Caco-2 (cell line): ENCODE measurements around the gene ZBTB16. TPM values are rescaled to one million over a fixed set of nuclear protein-coding genes. Genes with fewer than 3 reads are reported as not detected.
A peak's percentile ranks its signal among the peaks of the same experiment; 100 is the strongest.

Experiments used
- BruUV-seq: library from RNA; stranded (reverse); fragments of 400-500 nt; replicated peaks from 2 replicates; lab custom pipeline; 2021; lab: Mats Ljungman, UMichigan
- CTCF ChIA-PET: fragments of 300-600 bp; sonication (Branson Sonifier 250); formaldehyde crosslinking; loops from one replicate; lab custom pipeline; 2022; ENCODE audit warnings: antibody characterized with exemption; lab: Charles Lee
- POLR2A ChIA-PET: fragments of 300-600 bp; sonication (Branson Sonifier 250); formaldehyde crosslinking; loops from one replicate; lab custom pipeline; 2022; ENCODE audit warnings: antibody characterized with exemption; lab: Charles Lee
- DNase-seq, 2 experiments: peaks; one replicate each; pipeline versions ENCODE4 v3.0.0 to v3.0.0-alpha.2; 2020 to 2022
- H3K27me3 ChIP-seq: replicated peaks from 2 replicates; pipeline ENCODE4 v1.6.0; 2011; ENCODE audit warnings: low read length; ENCODE audit not compliant: control insufficient read depth, insufficient read depth
- H3K36me3 ChIP-seq: 2 replicates; pipeline ENCODE4 v1.5.1; 2011; ENCODE audit warnings: low read length; ENCODE audit not compliant: control insufficient read depth, insufficient read depth
- H3K4me1 ChIP-seq: fragments of 250-450 bp; sonication (Bioruptor Pico); 2 replicates; pipeline ENCODE4 v1.5.1; 2020; ENCODE audit warnings: mild to moderate bottlenecking
- H3K4me3 ChIP-seq: 2 replicates; pipeline ENCODE4 v1.5.1; 2011; ENCODE audit warnings: low read depth, mild to moderate bottlenecking, control low read depth, low read length
- H3K9me3 ChIP-seq: fragments of 250-450 bp; sonication (Bioruptor Pico); 2 replicates; pipeline ENCODE4 v1.5.1; 2020; ENCODE audit warnings: mild to moderate bottlenecking, moderate library complexity
- H3K27ac Mint-ChIP-seq: one replicate; pipeline ENCODE4 v1.8.0; 2022; ENCODE audit warnings: mixed read lengths; ENCODE audit not compliant: unreplicated experiment
- H3K27me3 Mint-ChIP-seq: one replicate; pipeline ENCODE4 v1.8.0; 2022; ENCODE audit warnings: mixed read lengths; ENCODE audit not compliant: insufficient read depth, unreplicated experiment
- H3K36me3 Mint-ChIP-seq: one replicate; pipeline ENCODE4 v1.8.0; 2022; ENCODE audit warnings: mild to moderate bottlenecking, mixed read lengths; ENCODE audit not compliant: insufficient read depth, unreplicated experiment
- H3K4me1 Mint-ChIP-seq: one replicate; pipeline ENCODE4 v1.8.0; 2022; ENCODE audit warnings: low read depth, mixed read lengths; ENCODE audit not compliant: unreplicated experiment
- H3K4me3 Mint-ChIP-seq: one replicate; pipeline ENCODE4 v1.8.0; 2022; ENCODE audit warnings: mild to moderate bottlenecking, moderate library complexity, mixed read lengths; ENCODE audit not compliant: unreplicated experiment
- H3K9me3 Mint-ChIP-seq: one replicate; pipeline ENCODE4 v1.8.0; 2022; ENCODE audit warnings: mixed read lengths; ENCODE audit not compliant: unreplicated experiment
- intact Hi-C: fragments of 100-400 bp; cut with micrococcal nuclease; formaldehyde crosslinking; loops from one replicate; pipeline ENCODE4 v1.10.0; 2022; ENCODE audit not compliant: unreplicated experiment
- total RNA-seq: library from RNA; stranded (reverse); gene quantifications from 2 replicates; pipeline ENCODE4 v1.2.3, GENCODE V29; 2022
- TF ChIP-seq, protein P1 (sequence below), 2 experiments: fragments of 200-600 bp in 1 of 2; IDR thresholded peaks; 1 replicate in 1 of 2; 2 replicates in 1 of 2; pipeline versions ENCODE4 v1.5.1 to v1.8.0; 2011 to 2022; ENCODE audit warnings: antibody characterized with exemption in 1 of 2, control low read depth in 1 of 2, inconsistent platforms in 1 of 2, low read depth in 1 of 2, low read length in 1 of 2, mild to moderate bottlenecking in 1 of 2, moderate library complexity in 1 of 2; ENCODE audit not compliant: insufficient read depth in 1 of 2, severe bottlenecking in 1 of 2, unreplicated experiment in 1 of 2

Gene ZBTB16
- total RNA-seq, 1 experiment from 2014 or later, result 12.7 TPM

DNA sequence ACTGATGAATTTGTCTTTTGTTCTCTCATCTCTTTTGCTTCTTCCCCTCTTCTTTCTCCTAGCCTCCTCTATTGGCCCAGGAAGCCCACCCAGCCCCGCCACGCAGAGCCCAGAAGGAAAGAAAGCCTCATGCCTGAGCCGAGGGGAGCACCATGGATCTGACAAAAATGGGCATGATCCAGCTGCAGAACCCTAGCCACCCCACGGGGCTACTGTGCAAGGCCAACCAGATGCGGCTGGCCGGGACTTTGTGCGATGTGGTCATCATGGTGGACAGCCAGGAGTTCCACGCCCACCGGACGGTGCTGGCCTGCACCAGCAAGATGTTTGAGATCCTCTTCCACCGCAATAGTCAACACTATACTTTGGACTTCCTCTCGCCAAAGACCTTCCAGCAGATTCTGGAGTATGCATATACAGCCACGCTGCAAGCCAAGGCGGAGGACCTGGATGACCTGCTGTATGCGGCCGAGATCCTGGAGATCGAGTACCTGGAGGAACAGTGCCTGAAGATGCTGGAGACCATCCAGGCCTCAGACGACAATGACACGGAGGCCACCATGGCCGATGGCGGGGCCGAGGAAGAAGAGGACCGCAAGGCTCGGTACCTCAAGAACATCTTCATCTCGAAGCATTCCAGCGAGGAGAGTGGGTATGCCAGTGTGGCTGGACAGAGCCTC lies 3.8 kb downstream of the ZBTB16 start:
- Mint-ChIP-seq H3K4me1 (peaks cover 16% of the 10 kb centered on the region), H3K27ac (no peak overlapping the region), H3K27me3 (no peaks in the 10 kb centered on the region), H3K9me3 (no peaks in the 10 kb centered on the region), H3K4me3 (no peak overlapping the region), H3K36me3 (no peaks in the 10 kb centered on the region)
- no peak for DNase-seq
- Histone ChIP-seq H3K4me3 (no peak overlapping the region), H3K4me1 (peaks cover 10% of the 10 kb centered on the region; the same call in 1 of the 2 replicates), H3K9me3 (no peaks in the 10 kb centered on the region), H3K36me3 (peaks cover 3% of the 10 kb centered on the region), H3K27me3 (no peaks in the 10 kb centered on the region)
- intact Hi-C loops, result no loop called here
- no TSS peak for BruUV-seq
- ChIA-PET CTCF (no interaction called here), POLR2A (no interaction called here)
- TF ChIP-seq, protein P1, sequence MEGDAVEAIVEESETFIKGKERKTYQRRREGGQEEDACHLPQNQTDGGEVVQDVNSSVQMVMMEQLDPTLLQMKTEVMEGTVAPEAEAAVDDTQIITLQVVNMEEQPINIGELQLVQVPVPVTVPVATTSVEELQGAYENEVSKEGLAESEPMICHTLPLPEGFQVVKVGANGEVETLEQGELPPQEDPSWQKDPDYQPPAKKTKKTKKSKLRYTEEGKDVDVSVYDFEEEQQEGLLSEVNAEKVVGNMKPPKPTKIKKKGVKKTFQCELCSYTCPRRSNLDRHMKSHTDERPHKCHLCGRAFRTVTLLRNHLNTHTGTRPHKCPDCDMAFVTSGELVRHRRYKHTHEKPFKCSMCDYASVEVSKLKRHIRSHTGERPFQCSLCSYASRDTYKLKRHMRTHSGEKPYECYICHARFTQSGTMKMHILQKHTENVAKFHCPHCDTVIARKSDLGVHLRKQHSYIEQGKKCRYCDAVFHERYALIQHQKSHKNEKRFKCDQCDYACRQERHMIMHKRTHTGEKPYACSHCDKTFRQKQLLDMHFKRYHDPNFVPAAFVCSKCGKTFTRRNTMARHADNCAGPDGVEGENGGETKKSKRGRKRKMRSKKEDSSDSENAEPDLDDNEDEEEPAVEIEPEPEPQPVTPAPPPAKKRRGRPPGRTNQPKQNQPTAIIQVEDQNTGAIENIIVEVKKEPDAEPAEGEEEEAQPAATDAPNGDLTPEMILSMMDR (IDR thresholded peaks at IDR 0.05; ENCODE audit: insufficient read depth in 1 of 2, low read depth in 1 of 2, low read length in 1 of 2, severe bottlenecking in 1 of 2, unreplicated experiment in 1 of 2), result no peak

DNA sequence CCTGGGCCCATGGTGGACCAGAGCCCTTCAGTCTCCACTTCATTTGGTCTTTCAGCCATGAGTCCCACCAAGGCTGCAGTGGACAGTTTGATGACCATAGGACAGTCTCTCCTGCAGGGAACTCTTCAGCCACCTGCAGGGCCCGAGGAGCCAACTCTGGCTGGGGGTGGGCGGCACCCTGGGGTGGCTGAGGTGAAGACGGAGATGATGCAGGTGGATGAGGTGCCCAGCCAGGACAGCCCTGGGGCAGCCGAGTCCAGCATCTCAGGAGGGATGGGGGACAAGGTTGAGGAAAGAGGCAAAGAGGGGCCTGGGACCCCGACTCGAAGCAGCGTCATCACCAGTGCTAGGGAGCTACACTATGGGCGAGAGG lies 4.3 kb downstream of the ZBTB16 start:
- H3K36me3 Mint-ChIP-seq, result no peaks in the 10 kb centered on the region
- H3K27ac Mint-ChIP-seq, result no peak overlapping the region
- H3K4me3 ChIP-seq, result no peak overlapping the region
- peaks cover 3% of the 10 kb centered on the region for H3K36me3 ChIP-seq
- no peak for DNase-seq
- peaks cover 15% of the 10 kb centered on the region for H3K4me1 Mint-ChIP-seq
- no peak overlapping the region for H3K4me3 Mint-ChIP-seq
- H3K9me3 Mint-ChIP-seq, result no peaks in the 10 kb centered on the region
- peaks cover 9% of the 10 kb centered on the region; the same call in 1 of the 2 replicates for H3K4me1 ChIP-seq
- no peaks in the 10 kb centered on the region for H3K27me3 Mint-ChIP-seq
- BruUV-seq, result no TSS peak
- no peaks in the 10 kb centered on the region for H3K9me3 ChIP-seq
- TF ChIP-seq, protein P1 (IDR thresholded peaks at IDR 0.05; ENCODE audit: insufficient read depth in 1 of 2, low read depth in 1 of 2, low read length in 1 of 2, severe bottlenecking in 1 of 2, unreplicated experiment in 1 of 2), result no peak
- ChIA-PET POLR2A (no interaction called here), CTCF (no interaction called here)
- intact Hi-C loops, result no loop called here
- H3K27me3 ChIP-seq, result no peaks in the 10 kb centered on the region

DNA sequence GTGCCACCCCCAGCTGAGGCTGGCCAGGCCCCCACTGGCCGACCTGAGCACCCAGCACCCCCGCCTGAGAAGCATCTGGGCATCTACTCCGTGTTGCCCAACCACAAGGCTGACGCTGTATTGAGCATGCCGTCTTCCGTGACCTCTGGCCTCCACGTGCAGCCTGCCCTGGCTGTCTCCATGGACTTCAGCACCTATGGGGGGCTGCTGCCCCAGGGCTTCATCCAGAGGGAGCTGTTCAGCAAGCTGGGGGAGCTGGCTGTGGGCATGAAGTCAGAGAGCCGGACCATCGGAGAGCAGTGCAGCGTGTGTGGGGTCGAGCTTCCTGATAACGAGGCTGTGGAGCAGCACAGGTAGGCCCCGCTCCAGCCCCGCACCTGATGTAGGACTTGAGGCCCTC lies 4.7 kb downstream of the ZBTB16 start:
- peaks cover 5% of the 10 kb centered on the region; the same call in 1 of the 2 replicates for H3K4me1 ChIP-seq
- H3K4me3 ChIP-seq, result no peak overlapping the region
- H3K27me3 ChIP-seq, result no peaks in the 10 kb centered on the region
- Mint-ChIP-seq H3K27me3 (no peaks in the 10 kb centered on the region), H3K9me3 (no peaks in the 10 kb centered on the region), H3K27ac (no peak overlapping the region), H3K4me1 (peaks cover 11% of the 10 kb centered on the region), H3K4me3 (no peak overlapping the region), H3K36me3 (no peaks in the 10 kb centered on the region)
- POLR2A ChIA-PET, result no interaction called here
- intact Hi-C loops, result no loop called here
- BruUV-seq, result no TSS peak
- DNase-seq, result no peak
- CTCF ChIA-PET, result no interaction called here
- peaks cover 3% of the 10 kb centered on the region for H3K36me3 ChIP-seq
- TF ChIP-seq, protein P1 (IDR thresholded peaks at IDR 0.05; ENCODE audit: insufficient read depth in 1 of 2, low read depth in 1 of 2, low read length in 1 of 2, severe bottlenecking in 1 of 2, unreplicated experiment in 1 of 2), result peak in 1 of 2 experiments; percentile 20
- no peaks in the 10 kb centered on the region for H3K9me3 ChIP-seq
